GM23338 (cell line): Measurements from ENCODE around the gene PIPOX. TPM values are rescaled to one million over a fixed set of nuclear protein-coding genes. Genes with fewer than 3 reads are reported as not detected.

Source experiments
- ATAC-seq: fragments of 200-7000 bp; cut with Tn5 transposase; 3 replicates; pipeline ENCODE4 v1.9.1; 2020
- DNase-seq: peaks from one replicate; pipeline ENCODE4 v3.0.0-alpha.2; 2015; ENCODE audit warnings: low spot score
- H2AFZ ChIP-seq: fragments of 200-600 bp; sonication (generic); 2 replicates; pipeline ENCODE4 v1.8.0; 2016; ENCODE audit warnings: antibody characterized with exemption, mild to moderate bottlenecking, moderate library complexity
- H3F3A ChIP-seq: fragments of 200-600 bp; sonication (generic); replicated peaks from 2 replicates; pipeline ENCODE4 v1.8.0; 2017; ENCODE audit warnings: antibody characterized with exemption, mixed run types, low read depth
- H3K27ac ChIP-seq: fragments of 200-600 bp; sonication (generic); 2 replicates; pipeline ENCODE4 v1.6.1; 2016; ENCODE audit warnings: low read depth
- H3K27me3 ChIP-seq: fragments of 200-600 bp; sonication (generic); 2 replicates; pipeline ENCODE4 v1.8.0; 2016; ENCODE audit warnings: mild to moderate bottlenecking, mixed run types, moderate library complexity; ENCODE audit not compliant: insufficient read depth
- H3K36me3 ChIP-seq: fragments of 200-600 bp; sonication (generic); 2 replicates; pipeline ENCODE4 v1.8.0; 2016; ENCODE audit warnings: mild to moderate bottlenecking; ENCODE audit not compliant: insufficient read depth
- H3K4me1 ChIP-seq: fragments of 200-600 bp; sonication (generic); 2 replicates; pipeline ENCODE4 v1.8.0; 2016; ENCODE audit warnings: mild to moderate bottlenecking, moderate library complexity; ENCODE audit not compliant: insufficient read depth
- H3K4me2 ChIP-seq: fragments of 200-600 bp; sonication (generic); 2 replicates; pipeline ENCODE4 v1.7.1; 2017; ENCODE audit warnings: mixed run types
- H3K4me3 ChIP-seq: fragments of 200-600 bp; sonication (generic); 2 replicates; pipeline ENCODE4 v1.6.1; 2016; ENCODE audit warnings: mixed run types
- H3K79me2 ChIP-seq: fragments of 200-600 bp; sonication (generic); replicated peaks from 2 replicates; pipeline ENCODE4 v1.8.0; 2017; ENCODE audit warnings: mild to moderate bottlenecking; ENCODE audit not compliant: insufficient read depth
- H3K9me2 ChIP-seq: fragments of 200-600 bp; sonication (generic); 2 replicates; pipeline ENCODE4 v1.8.0; 2017; ENCODE audit not compliant: insufficient read depth
- H4K20me1 ChIP-seq: fragments of 200-600 bp; sonication (generic); replicated peaks from 2 replicates; pipeline ENCODE4 v1.8.0; 2017; ENCODE audit warnings: mild to moderate bottlenecking; ENCODE audit not compliant: insufficient read depth
- H3K27ac Mint-ChIP-seq: 2 replicates; pipeline ENCODE4 v1.8.0; 2020; ENCODE audit warnings: inconsistent platforms, mild to moderate bottlenecking, moderate library complexity, mixed read lengths
- H3K27me3 Mint-ChIP-seq: 3 replicates; pipeline ENCODE4 v1.8.0; 2022; ENCODE audit warnings: low read depth, mild to moderate bottlenecking, moderate library complexity, mixed read lengths, inconsistent platforms; ENCODE audit not compliant: insufficient read depth, poor library complexity
- H3K36me3 Mint-ChIP-seq: 3 replicates; pipeline ENCODE4 v1.8.0; 2021; ENCODE audit warnings: low read depth, mild to moderate bottlenecking, inconsistent platforms, moderate library complexity, mixed read lengths
- H3K4me1 Mint-ChIP-seq: 3 replicates; pipeline ENCODE4 v1.8.0; 2020; ENCODE audit warnings: mild to moderate bottlenecking, inconsistent platforms, mixed read lengths
- H3K4me3 Mint-ChIP-seq: 3 replicates; pipeline ENCODE4 v1.8.0; 2021; ENCODE audit warnings: moderate library complexity, mild to moderate bottlenecking, inconsistent platforms, mixed read lengths
- H3K9me3 Mint-ChIP-seq: 3 replicates; pipeline ENCODE4 v1.8.0; 2020; ENCODE audit warnings: moderate library complexity, mild to moderate bottlenecking, inconsistent platforms, mixed read lengths
- CREB1 ChIP-seq: fragments of 250-450 bp; sonication (Bioruptor Pico); IDR thresholded peaks from 2 replicates; pipeline ENCODE4 v1.5.0; 2020; ENCODE audit warnings: low read depth, mild to moderate bottlenecking, moderate library complexity
- CTCF ChIP-seq, 2 experiments: fragments of 200-600 bp in 1 of 2; sonication (generic) in 1 of 2; conservative IDR thresholded peaks; 2 replicates each; pipeline versions ENCODE4 v1.5.1 to v1.6.1; 2016 to 2017; ENCODE audit warnings: antibody characterized with exemption in 2 of 2, low read depth in 2 of 2, mild to moderate bottlenecking in 2 of 2, moderate library complexity in 1 of 2
- EZH2 ChIP-seq: fragments of 200-600 bp; sonication (generic); IDR thresholded peaks from one replicate; pipeline ENCODE4 v1.8.0; 2017; ENCODE audit warnings: antibody characterized with exemption, mild to moderate bottlenecking, low read depth; ENCODE audit not compliant: unreplicated experiment
- EZH2phosphoT487 ChIP-seq: fragments of 200-600 bp; sonication (generic); IDR thresholded peaks from one replicate; pipeline ENCODE4 v1.8.1; 2018; ENCODE audit warnings: antibody characterized with exemption; ENCODE audit not compliant: unreplicated experiment
- JUNB ChIP-seq: IDR thresholded peaks from one replicate; pipeline ENCODE4 v1.6.1; 2016; ENCODE audit warnings: antibody characterized with exemption; ENCODE audit not compliant: unreplicated experiment
- NANOG ChIP-seq: IDR thresholded peaks from 2 replicates; pipeline ENCODE4 v1.6.1; 2016; ENCODE audit warnings: antibody characterized with exemption, borderline replicate concordance
- POLR2AphosphoS5 ChIP-seq: IDR thresholded peaks from 2 replicates; pipeline ENCODE4 v1.6.1; 2016; ENCODE audit warnings: antibody characterized with exemption, low read depth
- STAT1 ChIP-seq: IDR thresholded peaks from one replicate; pipeline ENCODE4 v1.6.1; 2016; ENCODE audit warnings: antibody characterized with exemption; ENCODE audit not compliant: unreplicated experiment
- ZNF114 ChIP-seq: fragments of 250-450 bp; sonication (Bioruptor Pico); IDR thresholded peaks from 2 replicates; pipeline ENCODE4 v1.5.0; 2020; ENCODE audit warnings: mild to moderate bottlenecking, moderate library complexity
- ZNF331 ChIP-seq: fragments of 250-450 bp; sonication (Bioruptor Pico); IDR thresholded peaks from 2 replicates; pipeline ENCODE4 v1.5.0; 2020; ENCODE audit warnings: low read depth, mild to moderate bottlenecking, moderate library complexity
- polyA plus RNA-seq: library from polyadenylated mRNA; unstranded; fragments of >200 nt; fragmentation: Nextera tagmentation; extraction: Ambion mirVana; gene quantifications from 2 replicates; pipeline ENCODE4 v1.2.1, GENCODE V29; 2016
- total RNA-seq: library from RNA; depleted of rRNA; stranded (reverse); fragments of >200 nt; shearing (Covaris generic); gene quantifications from 2 replicates; pipeline ENCODE4 v1.2.3, GENCODE V29; 2014
- TF ChIP-seq, protein P1 (sequence below): fragments of 250-450 bp; sonication (Bioruptor Pico); IDR thresholded peaks from 2 replicates; pipeline ENCODE4 v1.5.0; 2020; ENCODE audit warnings: mild to moderate bottlenecking, moderate library complexity

PIPOX gene
- total and polyA plus RNA-seq, 2 experiments from 2014 or later, result 22.6 to 34.6 TPM

DNA sequence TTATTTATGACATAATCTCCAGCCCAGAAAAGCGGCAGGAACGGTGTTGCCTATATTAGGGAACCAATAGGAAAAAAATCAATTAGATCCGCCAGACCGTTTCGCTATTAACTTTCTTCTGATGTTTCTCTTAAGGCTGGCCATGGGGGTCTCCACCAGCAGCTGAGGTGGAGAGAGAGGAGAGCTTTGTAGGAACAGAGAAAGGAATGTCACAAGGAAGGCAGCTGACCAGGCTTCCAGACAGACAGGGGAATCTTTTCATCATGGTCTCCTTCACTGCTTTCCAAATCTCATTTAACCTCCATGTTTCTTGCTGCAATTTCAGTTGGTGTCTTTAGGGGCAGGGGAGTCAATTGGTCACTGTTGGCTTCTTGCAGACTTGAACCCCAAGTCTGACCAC is 28.2 kb upstream of the PIPOX start (continued):
- TF ChIP-seq ZNF331 (no peak), POLR2AphosphoS5 (no peak), EZH2phosphoT487 (no peak), CTCF (conservative IDR thresholded peaks at IDR 0.05; ENCODE audit: low read depth in 2 of 2) (no peak), NANOG (no peak), JUNB (no peak), CREB1 (CRISPR knock-in tag) (no peak), ZNF114 (no peak)

DNA sequence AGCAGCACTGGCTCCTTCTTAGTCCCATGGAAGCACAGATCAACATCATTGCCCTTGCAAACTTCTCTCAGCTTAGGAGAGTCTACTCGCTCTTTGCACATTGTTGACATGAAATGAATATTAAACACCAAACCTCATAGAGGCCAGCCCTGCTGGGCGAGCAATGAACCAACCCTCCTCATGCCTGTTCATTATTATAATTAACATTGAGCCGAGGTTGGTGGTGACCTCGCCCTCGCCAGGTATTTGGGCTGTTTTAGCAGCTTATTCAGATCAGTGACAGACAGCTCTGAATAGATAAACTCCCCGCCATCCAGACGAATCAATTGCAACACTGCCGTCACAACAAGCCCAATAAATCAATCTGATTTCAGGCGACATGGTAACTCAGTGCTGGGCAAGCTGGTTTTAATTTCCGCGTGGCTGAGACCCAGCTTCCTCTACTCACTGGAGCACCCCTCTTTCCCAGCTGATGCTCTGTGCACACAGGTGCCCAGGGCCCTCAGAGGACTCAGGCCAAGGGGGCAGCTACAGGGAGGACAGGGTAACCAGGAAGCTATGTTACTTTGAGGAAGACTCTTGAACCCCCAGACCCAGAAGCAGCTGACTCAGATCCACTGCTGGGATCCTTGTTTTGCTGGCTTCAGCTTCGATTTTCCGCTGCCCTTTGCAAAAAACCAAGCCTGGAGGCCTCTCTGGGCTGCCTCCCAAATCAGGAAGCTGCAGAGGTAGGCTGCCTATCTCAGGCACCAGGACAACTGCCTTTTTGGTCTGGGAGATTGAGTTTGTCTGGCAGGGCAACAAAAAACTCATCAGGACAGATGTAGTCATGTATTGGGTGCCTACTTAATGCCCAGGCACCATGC is 26.4 kb upstream of the PIPOX start:
- Histone ChIP-seq H3K4me3 (peak overlapping the region; percentile 0; the same call in 1 of the 2 replicates), H4K20me1 (no peaks in the 10 kb centered on the region), H2AFZ (peak overlapping the region; percentile 16; the same call in 1 of the 2 replicates), H3K27ac (peak overlapping the region; percentile 32), H3K4me2 (peak overlapping the region; percentile 16; the same call in 1 of the 2 replicates), H3K79me2 (no peaks in the 10 kb centered on the region), H3K36me3 (no peaks in the 10 kb centered on the region), H3F3A (peaks cover 25% of the 10 kb centered on the region), H3K9me2 (0 out of 2 replicates have a peak, but pooled peaks cover 4% of the 10 kb centered on the region), H3K4me1 (peaks cover 63% of the 10 kb centered on the region), H3K27me3 (peaks cover 5% of the 10 kb centered on the region; the same call in 1 of the 2 replicates)
- peak overlapping the region; percentile 33 for H3K27ac Mint-ChIP-seq
- H3K27me3 Mint-ChIP-seq, result peaks cover 15% of the 10 kb centered on the region
- H3K9me3 Mint-ChIP-seq, result no peaks in the 10 kb centered on the region
- peaks cover 66% of the 10 kb centered on the region for H3K4me1 Mint-ChIP-seq
- no peak overlapping the region for H3K4me3 Mint-ChIP-seq
- H3K36me3 Mint-ChIP-seq, result no peaks in the 10 kb centered on the region
- DNase-seq, result no peak
- ATAC-seq, result no peak
- TF ChIP-seq ZNF331 (no peak), CTCF (conservative IDR thresholded peaks at IDR 0.05; ENCODE audit: low read depth in 2 of 2) (no peak), ZNF114 (no peak), EZH2 (no peak), EZH2phosphoT487 (no peak), CREB1 (CRISPR knock-in tag) (no peak), STAT1 (no peak), POLR2AphosphoS5 (no peak)
- TF ChIP-seq, protein P1, sequence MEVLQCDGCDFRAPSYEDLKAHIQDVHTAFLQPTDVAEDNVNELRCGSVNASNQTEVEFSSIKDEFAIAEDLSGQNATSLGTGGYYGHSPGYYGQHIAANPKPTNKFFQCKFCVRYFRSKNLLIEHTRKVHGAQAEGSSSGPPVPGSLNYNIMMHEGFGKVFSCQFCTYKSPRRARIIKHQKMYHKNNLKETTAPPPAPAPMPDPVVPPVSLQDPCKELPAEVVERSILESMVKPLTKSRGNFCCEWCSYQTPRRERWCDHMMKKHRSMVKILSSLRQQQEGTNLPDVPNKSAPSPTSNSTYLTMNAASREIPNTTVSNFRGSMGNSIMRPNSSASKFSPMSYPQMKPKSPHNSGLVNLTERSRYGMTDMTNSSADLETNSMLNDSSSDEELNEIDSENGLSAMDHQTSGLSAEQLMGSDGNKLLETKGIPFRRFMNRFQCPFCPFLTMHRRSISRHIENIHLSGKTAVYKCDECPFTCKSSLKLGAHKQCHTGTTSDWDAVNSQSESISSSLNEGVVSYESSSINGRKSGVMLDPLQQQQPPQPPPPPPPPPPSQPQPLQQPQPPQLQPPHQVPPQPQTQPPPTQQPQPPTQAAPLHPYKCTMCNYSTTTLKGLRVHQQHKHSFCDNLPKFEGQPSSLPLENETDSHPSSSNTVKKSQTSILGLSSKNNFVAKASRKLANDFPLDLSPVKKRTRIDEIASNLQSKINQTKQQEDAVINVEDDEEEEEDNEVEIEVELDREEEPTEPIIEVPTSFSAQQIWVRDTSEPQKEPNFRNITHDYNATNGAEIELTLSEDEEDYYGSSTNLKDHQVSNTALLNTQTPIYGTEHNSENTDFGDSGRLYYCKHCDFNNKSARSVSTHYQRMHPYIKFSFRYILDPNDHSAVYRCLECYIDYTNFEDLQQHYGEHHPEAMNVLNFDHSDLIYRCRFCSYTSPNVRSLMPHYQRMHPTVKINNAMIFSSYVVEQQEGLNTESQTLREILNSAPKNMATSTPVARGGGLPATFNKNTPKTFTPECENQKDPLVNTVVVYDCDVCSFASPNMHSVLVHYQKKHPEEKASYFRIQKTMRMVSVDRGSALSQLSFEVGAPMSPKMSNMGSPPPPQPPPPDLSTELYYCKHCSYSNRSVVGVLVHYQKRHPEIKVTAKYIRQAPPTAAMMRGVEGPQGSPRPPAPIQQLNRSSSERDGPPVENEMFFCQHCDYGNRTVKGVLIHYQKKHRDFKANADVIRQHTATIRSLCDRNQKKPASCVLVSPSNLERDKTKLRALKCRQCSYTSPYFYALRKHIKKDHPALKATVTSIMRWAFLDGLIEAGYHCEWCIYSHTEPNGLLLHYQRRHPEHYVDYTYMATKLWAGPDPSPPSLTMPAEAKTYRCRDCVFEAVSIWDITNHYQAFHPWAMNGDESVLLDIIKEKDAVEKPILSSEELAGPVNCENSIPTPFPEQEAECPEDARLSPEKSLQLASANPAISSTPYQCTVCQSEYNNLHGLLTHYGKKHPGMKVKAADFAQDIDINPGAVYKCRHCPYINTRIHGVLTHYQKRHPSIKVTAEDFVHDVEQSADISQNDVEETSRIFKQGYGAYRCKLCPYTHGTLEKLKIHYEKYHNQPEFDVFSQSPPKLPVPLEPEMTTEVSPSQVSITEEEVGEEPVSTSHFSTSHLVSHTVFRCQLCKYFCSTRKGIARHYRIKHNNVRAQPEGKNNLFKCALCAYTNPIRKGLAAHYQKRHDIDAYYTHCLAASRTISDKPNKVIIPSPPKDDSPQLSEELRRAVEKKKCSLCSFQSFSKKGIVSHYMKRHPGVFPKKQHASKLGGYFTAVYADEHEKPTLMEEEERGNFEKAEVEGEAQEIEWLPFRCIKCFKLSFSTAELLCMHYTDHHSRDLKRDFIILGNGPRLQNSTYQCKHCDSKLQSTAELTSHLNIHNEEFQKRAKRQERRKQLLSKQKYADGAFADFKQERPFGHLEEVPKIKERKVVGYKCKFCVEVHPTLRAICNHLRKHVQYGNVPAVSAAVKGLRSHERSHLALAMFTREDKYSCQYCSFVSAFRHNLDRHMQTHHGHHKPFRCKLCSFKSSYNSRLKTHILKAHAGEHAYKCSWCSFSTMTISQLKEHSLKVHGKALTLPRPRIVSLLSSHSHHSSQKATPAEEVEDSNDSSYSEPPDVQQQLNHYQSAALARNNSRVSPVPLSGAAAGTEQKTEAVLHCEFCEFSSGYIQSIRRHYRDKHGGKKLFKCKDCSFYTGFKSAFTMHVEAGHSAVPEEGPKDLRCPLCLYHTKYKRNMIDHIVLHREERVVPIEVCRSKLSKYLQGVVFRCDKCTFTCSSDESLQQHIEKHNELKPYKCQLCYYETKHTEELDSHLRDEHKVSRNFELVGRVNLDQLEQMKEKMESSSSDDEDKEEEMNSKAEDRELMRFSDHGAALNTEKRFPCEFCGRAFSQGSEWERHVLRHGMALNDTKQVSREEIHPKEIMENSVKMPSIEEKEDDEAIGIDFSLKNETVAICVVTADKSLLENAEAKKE (CRISPR knock-in tag), result no peak
